GM18861 (cell line): ENCODE measurements around the gene AP3B2.
A peak's percentile ranks its signal among the peaks of the same experiment; 100 is the strongest.
"Not testable (repeated sequence)": the region's sequence is repeated elsewhere in the genome, so short reads cannot be mapped to it uniquely, and the experiment has no call there.

Source experiments
- ATAC-seq: cut with Tn5 transposase; IDR thresholded peaks from one replicate; pipeline ENCODE4 v1.9.1; 2021; ENCODE audit not compliant: unreplicated experiment

Gene AP3B2, protein sequence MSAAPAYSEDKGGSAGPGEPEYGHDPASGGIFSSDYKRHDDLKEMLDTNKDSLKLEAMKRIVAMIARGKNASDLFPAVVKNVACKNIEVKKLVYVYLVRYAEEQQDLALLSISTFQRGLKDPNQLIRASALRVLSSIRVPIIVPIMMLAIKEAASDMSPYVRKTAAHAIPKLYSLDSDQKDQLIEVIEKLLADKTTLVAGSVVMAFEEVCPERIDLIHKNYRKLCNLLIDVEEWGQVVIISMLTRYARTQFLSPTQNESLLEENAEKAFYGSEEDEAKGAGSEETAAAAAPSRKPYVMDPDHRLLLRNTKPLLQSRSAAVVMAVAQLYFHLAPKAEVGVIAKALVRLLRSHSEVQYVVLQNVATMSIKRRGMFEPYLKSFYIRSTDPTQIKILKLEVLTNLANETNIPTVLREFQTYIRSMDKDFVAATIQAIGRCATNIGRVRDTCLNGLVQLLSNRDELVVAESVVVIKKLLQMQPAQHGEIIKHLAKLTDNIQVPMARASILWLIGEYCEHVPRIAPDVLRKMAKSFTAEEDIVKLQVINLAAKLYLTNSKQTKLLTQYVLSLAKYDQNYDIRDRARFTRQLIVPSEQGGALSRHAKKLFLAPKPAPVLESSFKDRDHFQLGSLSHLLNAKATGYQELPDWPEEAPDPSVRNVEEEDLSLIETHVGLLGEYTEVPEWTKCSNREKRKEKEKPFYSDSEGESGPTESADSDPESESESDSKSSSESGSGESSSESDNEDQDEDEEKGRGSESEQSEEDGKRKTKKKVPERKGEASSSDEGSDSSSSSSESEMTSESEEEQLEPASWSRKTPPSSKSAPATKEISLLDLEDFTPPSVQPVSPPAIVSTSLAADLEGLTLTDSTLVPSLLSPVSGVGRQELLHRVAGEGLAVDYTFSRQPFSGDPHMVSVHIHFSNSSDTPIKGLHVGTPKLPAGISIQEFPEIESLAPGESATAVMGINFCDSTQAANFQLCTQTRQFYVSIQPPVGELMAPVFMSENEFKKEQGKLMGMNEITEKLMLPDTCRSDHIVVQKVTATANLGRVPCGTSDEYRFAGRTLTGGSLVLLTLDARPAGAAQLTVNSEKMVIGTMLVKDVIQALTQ

DNA sequence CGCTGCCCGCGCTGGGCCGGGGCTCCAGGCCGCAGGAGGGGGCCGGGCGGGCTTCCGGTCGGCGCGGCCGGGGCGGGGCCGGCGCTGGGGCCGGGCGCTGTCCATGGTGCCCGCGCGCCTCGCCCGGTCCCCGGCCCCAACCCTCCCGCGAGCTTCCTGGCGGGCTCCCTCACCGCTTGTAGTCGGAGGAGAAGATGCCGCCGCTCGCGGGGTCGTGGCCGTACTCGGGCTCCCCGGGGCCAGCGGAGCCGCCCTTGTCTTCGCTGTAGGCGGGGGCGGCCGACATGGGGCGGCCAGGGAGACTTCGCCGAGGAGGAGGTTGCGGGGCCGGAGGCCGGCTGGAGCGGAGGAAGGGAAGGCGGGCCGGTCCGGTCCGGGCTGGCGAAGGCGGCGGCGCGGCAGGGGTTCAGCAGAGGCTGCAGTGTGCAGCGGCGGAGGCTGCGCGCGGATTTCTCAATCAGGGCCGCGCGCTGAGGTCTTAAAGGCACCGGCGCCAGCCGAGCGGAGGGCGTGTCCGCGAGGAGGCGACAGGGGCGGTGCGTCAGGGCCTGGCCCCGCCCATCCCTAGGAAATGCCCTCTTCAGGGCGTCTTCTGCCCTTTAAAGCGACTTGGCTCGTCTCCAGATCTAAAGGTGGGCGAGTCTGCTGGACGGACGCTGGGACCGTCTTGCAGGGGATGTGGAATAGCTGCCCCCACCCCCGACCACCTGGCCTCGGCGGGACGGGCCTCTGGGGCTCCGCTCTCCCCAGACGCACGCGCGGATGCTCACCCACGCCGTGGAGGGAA lies at the start of gene AP3B2:
Gene AP3B2, minus strand, starts transcription at position 455 of the 787 bp plus-strand sequence. Its CDS starts 169 bp downstream, at position 286.
- ATAC-seq = peak; percentile 80

DNA sequence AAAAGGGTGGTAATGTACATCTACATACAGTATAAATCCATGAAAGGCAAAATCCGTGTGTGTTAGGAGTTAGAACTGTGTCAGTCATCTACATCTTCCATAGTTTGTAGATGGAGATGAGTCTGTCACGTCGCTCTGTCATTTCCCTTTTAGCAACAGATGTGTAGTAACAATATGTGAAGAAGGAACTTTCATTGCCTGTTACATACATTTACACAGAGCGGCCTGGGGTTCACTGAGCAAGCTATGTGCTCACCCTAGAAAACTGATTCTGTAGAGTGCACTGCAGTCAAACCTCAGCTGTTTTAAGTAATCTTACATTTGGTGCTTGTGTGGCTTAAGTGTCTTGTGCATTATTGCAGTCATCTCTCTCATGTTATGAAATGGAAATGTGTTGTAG lies 41.6 kb upstream of the AP3B2 start:
- no peak for ATAC-seq

DNA sequence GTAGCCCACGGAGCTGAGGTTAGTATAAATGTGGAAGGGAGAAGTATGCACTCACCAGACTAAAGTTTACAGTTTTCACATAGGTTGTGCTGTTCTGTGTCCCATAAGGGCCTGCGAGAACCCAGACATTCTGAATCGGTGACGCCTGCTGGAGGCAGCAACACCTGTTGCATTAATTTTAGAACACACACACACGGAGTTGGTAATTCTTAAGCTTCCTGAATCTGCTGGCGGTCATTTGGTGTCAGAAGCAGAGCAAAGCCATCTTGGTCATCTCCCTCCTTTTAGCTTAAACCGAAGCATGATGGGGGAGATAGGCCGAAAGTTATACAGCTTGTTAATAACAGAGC lies 41.1 kb upstream of the AP3B2 start:
- ATAC-seq = peak; percentile 31

DNA sequence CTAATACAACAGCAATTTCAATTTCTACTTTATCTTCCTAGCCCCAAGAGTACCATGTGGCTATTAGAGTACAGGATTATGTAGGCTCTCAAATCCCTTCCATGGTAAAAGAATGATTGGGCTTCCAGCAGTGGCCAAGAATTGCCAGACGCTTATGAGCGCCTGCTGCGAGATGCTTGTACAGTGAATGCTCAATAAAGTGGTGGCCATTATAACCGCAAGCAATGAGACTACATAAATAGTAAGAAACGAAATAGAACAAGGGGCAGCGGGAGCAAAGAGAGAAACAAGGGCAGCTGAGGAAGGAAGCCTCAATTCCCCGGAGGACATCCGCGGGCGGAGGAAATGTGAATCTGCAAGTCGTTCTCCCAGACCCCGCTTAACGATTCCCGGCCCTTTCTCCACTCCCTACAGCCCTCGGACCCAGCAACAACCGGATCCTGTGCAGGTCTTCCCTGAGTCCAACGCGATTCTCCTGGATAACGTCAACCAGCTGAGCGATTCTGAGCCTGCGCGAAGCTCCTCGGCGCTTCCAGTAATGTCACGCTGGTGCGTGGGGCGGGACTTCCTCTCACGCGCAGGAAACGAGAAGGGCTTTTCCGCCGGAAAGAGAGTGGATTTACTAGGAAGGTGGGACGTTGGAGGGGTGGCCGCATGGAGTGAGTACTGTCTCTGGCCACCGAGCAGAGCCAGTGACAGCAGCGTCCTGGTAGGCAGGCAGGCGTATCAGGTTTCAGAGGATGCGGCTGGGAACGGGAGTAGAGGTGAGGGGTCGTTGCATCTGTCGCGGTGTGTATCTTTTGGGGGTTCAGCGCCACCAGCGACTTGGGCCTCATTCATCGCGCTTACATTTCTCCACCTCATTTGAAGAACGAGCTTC lies 40.5 kb upstream of the AP3B2 start:
- peak; percentile 76 for ATAC-seq

DNA sequence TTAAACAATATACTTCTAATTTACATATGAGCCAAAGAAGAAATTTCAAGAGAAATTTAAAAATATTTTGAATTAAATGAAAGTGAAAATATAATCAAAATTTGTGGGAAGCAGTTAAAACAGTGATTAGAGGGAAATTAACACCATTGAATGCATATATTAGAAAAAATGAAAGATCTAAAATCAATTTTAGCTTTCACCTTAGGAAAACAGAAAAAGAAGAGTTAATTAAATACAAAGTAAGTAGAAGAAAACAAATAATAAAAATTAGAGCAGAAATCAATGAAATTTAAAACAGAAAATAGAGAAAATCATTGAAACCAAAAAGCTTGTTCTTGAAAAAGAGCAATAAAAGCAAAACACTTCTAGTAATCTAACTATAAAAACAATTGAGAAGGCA lies 38.6 kb upstream of the AP3B2 start:
- ATAC-seq = no peak

DNA sequence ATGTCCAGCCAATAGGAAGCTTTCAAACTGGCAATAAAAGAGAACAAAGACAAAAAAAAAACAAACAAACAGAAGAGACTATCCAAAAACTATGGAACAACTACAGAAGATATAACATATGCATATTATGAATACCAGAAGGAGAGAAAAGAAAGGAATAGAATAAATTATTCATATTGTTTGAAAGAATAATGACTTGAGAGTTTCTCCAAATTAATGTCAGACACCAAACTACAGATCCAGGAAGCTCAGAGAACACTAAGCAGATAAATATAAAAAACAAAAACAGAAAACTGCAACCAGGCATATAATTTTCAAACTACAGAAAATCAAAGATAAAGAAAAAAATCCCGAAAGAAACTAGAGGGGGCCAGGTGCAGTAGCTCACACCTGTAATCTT lies 34.1 kb upstream of the AP3B2 start:
- ATAC-seq = no peak

DNA sequence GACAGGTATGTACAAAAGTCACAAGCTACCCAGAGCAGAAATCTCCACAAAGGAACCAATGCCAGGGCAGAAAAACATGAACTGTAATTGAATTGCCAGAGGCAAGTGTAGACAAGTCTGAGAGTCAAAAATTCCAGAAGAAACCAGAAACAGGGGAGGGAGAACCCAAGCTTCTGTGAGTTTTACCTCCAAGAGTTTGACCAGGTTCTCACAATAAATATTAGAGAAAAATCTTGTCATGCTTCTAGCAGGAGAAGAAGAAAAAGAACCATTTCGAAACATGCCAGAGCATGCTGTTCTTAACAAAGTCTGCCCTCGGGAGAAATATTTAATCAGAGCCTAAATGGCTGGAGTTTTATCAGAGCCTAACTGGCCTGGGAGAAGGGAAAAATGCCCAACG lies 32.5 kb upstream of the AP3B2 start:
- ATAC-seq = no peak

DNA sequence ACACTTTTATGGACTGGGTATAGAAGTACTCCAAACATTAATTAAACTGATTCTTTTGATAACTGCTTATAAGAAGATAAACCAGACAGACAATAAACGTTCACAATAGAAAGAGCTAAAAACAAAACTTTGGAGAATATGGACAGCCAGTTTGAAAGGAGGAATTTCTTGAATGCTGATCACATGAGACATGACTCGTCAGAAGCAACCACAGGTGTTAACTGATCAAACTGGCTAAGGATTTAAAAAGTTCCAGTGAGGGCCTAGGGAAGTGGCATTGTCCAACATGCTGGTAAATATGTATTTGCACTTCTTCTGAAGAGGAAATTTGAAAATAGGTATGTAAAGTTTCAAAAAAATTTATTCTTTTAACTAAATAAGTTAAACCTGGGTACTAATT lies 29.4 kb upstream of the AP3B2 start:
- no peak for ATAC-seq

DNA sequence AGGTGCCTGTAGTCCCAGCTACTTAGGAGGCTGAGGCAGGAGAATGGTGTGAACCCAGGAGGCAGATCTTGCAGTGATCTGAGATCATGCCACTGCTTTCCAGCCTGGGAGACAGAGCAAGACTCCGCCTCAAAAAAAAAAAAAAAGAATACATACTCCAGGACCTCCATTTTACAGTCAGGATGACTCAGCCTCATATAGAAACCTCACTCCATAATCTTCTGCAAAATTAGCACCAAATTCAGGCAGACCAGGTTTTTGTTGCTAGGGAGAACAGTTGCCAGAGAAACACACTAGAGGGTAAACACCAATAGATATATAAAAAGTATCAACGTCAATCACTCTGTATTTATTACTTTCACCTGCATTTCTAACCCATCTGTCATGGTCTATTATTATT lies 28.3 kb upstream of the AP3B2 start:
- no peak for ATAC-seq

DNA sequence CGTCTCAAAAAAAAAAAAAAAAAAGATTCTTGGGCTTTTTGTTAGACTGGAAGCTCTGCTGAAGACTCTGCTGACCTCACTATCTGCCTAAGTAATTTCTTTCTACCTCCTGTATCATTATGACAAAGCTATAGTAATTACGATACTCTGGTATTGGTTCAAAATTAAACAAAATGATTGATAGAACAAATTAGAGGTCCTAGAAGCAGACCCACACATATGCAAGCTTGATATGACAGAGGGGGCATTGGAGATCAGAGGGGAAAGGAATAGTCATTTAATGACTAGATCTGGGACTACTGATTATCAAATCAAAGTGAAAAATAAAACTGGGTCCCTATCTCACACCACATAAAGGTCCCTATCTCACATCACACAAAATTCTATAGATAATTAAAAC lies 21.9 kb upstream of the AP3B2 start:
- ATAC-seq = no peak

DNA sequence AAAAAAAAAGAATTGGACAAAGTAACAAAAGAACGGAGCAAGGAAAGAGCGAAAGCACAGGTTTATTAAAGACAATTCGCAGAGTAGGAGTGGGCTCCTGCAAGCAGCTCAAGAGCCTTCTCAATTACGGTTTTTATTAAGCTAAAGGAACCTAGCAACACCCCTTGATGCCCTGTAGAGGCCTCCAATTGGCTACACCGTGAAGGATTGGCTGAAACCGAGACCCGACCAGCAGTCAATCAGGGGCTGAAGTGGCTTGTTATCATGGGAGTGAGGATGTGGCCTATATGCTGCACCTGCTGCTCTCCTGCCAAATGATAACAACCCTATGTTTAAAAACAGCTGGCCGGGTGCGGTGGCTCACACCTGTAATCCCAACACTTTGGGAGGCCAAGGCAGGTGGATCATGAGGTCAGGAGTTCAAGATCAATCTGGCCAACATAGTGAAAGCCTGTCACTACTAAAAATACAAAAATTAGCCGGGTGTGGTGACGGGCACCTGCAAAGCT lies 20.4 kb upstream of the AP3B2 start:
- ATAC-seq = no peak

DNA sequence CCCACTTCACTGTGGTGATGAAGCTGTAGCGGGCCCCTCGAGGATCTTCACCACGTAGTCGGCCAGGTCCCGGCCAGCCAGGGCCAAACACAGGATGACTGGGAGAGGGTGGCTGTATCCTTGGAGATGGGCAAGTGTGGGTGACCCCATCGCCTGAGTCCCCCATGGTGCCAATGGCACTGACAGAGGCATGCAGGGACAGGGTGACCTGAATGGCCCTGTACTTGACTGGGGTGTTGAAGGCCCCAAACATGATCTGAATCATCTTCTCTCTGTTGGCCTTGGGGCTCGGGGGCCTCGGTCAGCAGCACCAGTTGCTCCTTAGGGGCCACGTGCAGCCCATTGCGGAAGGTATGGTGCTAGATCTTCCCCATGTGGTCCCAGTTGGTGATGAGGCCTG lies 17.1 kb upstream of the AP3B2 start:
- no peak for ATAC-seq

DNA sequence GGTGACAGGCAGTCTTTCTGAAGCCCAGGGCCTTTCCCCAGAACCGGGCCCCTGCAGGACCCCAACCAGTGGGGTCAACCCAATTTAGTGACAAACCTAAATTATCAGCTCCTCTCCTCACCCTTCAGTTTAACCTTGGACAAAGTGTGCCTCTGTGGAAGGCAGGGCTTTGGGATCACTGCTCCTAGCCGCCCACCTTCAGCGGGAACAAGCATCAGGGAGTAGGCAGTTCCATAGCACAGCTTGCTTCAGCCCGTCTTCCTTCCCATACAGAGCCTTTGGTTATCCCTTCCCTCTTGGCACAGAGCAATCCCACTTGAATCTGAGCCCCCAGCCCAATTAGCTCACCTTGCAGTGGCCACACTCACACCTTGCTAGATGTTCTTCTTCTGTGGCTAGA lies 5.3 kb upstream of the AP3B2 start:
- ATAC-seq = no peak

DNA sequence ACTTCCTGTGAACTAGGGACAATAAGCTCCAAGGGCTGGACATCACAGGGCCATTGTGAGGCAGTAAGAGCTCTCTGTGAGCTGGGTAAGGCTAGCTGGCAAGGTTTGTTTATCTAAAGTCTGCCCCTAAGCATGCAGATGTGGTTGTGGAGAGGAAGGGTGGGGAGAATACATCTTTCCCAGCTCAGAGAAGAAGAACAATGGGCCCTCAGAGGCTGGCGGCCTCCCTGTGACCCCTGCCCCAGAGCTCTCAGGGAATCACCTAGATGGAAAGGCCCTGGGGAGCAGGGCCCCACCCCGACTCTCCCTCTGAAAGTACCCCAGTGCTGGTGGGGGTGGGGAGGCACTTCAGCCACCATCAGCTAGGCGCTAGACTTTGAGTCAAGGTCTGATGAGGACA lies 4.3 kb upstream of the AP3B2 start:
- no peak for ATAC-seq

DNA sequence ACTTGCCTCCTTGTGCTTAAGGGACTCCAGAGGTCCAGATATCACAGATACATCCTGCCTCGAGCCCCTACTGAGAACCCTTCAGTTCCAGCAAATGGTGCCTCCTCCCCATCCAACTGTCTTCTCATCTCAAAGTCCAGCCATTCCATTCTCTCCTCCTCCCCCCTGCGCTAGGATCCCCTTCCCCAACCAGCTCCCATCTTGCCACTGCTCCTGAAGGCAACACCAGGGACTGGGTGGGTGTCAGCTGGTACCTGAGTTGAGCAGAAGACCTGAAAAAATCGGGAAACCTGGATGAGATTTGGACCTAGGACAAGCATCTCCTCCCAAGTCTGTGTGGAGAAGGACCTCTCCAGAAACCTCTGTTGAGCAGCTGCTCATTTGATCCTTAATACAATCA lies 2.4 kb upstream of the AP3B2 start:
- no peak for ATAC-seq

DNA sequence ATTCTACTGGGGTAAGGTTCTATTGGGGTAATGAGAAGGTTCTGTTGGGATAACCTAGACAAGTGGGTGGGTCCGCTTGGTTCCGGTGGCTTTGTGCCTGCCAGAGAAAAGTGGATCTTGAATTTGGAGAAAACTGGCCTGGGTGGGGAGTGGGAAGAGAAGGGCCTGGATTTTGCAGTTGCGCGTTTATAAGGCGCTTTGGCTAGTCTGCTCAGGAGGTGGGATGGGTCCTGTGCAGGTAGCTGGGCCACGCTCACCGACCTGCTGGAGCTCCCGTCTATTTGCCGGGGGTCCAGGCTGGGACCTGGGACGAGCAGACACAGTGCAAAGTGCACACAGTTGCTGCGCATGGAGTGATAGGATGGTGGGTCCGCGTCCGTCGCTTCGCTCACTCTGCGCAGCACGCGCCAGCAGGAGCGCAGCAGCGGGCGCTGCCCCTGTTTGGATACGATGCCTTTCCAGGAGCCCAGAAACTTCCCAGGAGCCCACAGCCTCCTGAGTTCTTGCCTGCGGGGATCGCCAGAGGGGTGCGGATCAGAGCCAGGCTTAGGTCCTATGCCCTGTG lies 1.3 kb upstream of the AP3B2 start:
- no peak for ATAC-seq

DNA sequence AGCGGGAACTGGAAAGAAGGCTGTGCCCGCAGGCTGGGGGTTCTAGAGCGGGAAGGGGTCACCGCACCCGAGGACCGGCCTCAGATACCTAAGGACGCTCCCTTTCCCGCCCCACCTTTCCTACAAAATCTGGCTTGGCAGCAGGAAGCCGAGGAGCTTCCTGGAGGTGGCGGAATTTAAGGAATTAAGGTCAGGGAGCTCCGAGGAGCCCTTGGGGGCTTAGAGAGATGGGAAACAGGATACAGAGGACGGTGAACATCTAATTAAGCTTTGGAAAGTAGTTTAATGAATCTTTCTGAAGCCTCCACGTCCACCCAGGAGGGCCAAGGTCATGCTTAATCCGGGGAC lies 507 bp upstream of the AP3B2 start:
- no peak for ATAC-seq

DNA sequence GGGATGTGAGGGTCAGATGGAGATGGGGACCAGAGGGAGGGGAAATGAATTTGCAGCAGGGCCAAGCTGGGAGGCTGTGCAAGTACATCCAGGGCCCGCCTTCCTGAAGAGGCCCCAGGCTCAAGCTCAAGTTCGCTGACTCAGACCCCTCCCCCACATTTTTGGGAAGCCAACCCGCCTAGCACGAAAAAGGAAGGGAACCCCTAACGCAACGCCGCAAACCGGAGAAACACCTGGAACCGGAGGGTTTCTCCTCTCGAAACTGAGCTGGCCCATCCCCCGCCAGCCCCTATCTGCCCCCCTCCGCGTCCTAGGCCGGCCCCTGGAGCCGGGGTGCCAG lies 624 bp downstream of the AP3B2 start:
- no peak for ATAC-seq

DNA sequence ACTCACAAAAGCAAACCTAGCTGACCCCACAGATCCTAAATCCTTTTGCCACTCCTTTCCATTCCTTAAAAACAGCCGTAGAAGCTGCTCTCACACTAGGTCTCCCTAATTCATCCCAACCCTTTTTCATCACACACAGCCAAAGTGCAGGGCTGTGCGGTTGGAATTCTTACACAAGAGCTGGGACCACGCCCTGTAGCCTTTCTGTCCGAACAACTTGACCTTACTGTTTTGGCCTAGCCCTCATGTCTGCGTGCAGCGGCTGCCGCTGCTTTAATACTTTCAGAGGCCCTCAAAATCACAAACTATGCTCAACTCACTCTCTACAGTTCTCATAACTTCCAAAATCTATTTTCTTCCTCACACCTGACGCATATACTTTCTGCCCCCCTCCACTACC lies 3.8 kb downstream of the AP3B2 start:
- ATAC-seq = not testable (repeated sequence)

DNA sequence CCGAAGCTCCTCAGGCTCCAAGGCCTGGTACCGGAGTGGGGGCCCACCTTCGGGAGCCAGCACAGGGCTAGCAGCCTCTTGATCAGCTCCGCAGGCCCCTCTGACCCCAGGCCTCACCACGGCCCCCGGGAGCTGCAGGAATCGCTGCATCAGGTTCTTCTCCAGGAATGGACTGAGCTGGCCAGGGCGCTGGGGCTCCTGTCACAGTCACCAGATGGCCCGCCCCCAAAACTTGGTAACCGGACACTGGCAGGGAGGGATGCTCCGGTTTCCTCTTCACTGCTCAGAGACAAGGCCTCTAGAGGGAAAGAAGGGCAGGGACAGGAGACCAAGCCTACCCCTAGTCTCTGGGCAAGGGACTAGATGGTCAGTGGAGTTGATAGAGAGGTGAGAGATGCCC lies 9.9 kb downstream of the AP3B2 start:
- no peak for ATAC-seq
